Measurements from ENCODE around the gene PAH.

DNA sequence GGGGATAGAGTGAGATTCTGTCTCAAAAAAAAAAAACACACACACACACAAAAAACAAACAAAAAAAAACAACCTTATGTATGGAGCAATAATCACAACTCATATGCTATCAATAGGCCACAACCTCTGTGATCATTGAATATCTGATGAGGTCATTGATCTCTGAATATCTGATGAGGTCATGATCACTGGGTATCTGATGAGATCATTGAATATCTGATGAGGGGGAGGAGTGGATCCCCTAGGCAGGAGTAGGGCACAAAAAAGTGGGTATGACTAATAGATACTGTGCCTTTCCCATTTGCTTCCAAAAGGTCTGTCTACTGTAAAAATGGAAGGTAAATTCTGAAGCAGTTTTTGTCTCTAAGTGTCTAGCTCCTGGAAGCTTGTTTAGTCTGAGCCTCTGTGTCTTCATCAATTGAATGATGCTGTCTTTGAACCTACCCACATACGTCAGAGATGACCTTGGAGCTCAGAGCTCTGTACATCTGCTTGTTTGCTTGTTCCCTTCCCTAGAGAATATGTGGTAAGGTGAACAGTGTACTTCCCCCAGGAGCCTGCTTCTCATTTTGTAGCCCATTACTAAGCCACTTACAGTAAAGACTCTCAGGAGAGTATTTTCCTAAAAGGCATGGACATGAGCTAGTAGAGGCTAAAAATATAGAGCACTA is 13.6 kb downstream of the PAH start:
- TF ChIP-seq, protein P1, sequence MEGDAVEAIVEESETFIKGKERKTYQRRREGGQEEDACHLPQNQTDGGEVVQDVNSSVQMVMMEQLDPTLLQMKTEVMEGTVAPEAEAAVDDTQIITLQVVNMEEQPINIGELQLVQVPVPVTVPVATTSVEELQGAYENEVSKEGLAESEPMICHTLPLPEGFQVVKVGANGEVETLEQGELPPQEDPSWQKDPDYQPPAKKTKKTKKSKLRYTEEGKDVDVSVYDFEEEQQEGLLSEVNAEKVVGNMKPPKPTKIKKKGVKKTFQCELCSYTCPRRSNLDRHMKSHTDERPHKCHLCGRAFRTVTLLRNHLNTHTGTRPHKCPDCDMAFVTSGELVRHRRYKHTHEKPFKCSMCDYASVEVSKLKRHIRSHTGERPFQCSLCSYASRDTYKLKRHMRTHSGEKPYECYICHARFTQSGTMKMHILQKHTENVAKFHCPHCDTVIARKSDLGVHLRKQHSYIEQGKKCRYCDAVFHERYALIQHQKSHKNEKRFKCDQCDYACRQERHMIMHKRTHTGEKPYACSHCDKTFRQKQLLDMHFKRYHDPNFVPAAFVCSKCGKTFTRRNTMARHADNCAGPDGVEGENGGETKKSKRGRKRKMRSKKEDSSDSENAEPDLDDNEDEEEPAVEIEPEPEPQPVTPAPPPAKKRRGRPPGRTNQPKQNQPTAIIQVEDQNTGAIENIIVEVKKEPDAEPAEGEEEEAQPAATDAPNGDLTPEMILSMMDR (conservative IDR thresholded peaks at IDR 0.05; ENCODE audit: low read length): no peak
- no peak for TF ChIP-seq EZH2phosphoT487 (IDR thresholded peaks at IDR 0.05; ENCODE audit: borderline replicate concordance)

Data from Loucy (cell line).